ENCODE data around the gene PAPLN. TPM values are rescaled to one million over a fixed set of nuclear protein-coding genes. Genes with fewer than 3 reads are reported as not detected.

Gene PAPLN
- total RNA-seq, 1 donor from 2014 or later, result 4.1 TPM

DNA sequence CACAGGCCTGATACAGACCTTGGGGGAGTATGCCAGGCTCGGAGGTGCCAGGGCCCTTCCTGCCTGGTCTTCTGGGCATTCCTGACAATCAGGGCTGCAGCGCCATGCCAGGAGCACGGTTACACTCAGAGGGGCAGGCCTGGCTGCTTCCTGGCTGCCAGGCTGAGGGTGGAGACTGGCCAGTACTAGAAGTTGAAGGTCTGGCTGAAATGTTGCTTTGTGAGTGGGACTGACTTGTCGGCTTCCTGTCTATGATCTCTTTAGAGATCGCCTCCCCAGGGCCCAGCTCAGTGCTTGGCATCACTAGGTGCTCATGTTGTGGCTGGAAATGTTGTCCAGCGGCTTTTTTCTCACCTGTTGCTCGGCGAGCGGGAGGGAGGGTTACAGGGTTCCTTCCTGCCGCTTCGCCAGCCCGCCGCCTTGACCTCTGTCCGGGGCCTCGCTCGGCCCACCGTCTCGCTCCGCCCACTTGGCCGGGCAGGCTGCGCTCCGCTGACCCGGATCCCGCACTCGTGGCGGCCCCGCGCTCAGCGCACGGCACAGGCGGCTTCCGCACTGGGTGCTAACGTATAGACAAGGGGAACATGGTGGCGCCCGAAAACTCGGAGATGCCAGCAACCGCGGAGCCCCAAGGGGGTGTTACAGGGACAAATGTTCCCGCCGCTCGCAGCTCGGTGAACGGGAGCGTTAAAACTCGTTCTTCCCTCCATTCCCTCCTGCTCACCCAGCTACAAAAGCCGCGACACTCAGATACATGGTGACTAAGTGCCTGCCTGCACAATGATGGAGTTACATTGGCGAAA is 32.6 kb downstream of the PAPLN start:
- TF ChIP-seq, protein P1, sequence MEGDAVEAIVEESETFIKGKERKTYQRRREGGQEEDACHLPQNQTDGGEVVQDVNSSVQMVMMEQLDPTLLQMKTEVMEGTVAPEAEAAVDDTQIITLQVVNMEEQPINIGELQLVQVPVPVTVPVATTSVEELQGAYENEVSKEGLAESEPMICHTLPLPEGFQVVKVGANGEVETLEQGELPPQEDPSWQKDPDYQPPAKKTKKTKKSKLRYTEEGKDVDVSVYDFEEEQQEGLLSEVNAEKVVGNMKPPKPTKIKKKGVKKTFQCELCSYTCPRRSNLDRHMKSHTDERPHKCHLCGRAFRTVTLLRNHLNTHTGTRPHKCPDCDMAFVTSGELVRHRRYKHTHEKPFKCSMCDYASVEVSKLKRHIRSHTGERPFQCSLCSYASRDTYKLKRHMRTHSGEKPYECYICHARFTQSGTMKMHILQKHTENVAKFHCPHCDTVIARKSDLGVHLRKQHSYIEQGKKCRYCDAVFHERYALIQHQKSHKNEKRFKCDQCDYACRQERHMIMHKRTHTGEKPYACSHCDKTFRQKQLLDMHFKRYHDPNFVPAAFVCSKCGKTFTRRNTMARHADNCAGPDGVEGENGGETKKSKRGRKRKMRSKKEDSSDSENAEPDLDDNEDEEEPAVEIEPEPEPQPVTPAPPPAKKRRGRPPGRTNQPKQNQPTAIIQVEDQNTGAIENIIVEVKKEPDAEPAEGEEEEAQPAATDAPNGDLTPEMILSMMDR (conservative IDR thresholded peaks at IDR 0.05), result no peak
- no peaks in the 10 kb centered on the region for H3K36me3 Mint-ChIP-seq (ENCODE audit: low read depth)
- peaks cover 2% of the 10 kb centered on the region for H3K27me3 Mint-ChIP-seq (ENCODE audit: low read depth)
- H3K9me3 Mint-ChIP-seq, result no peaks in the 10 kb centered on the region
- H3K4me1 Mint-ChIP-seq, result peaks cover 15% of the 10 kb centered on the region
- peak; percentile 25 for DNase-seq (ENCODE audit: low read depth, low spot score)
- H3K27ac Mint-ChIP-seq (ENCODE audit: unreplicated experiment), result no peak overlapping the region
- peak overlapping the region; percentile 72 for H3K4me3 Mint-ChIP-seq

DNA sequence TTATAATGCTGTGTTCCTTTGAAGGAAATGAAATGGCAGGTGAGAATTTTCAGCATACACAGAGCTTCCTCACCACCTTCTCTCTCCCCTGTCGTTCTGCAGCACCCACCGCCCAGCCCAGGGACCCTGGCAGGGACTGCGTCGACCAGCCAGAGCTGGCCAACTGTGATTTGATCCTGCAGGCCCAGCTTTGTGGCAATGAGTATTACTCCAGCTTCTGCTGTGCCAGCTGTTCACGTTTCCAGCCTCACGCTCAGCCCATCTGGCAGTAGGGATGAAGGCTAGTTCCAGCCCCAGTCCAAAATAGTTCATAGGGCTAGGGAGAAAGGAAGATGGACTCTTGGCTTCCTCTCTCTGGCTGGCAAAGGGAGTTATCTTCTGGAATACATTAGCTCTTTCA is 35.1 kb downstream of the PAPLN start:
- H3K4me3 Mint-ChIP-seq, result no peak overlapping the region
- no peak overlapping the region for H3K27ac Mint-ChIP-seq (ENCODE audit: unreplicated experiment)
- H3K27me3 Mint-ChIP-seq (ENCODE audit: low read depth), result peaks cover 2% of the 10 kb centered on the region
- no peak for DNase-seq (ENCODE audit: low read depth, low spot score)
- no peaks in the 10 kb centered on the region for H3K9me3 Mint-ChIP-seq
- TF ChIP-seq, protein P1 (conservative IDR thresholded peaks at IDR 0.05), result no peak
- peaks cover 15% of the 10 kb centered on the region for H3K4me1 Mint-ChIP-seq
- no peaks in the 10 kb centered on the region for H3K36me3 Mint-ChIP-seq (ENCODE audit: low read depth)

DNA sequence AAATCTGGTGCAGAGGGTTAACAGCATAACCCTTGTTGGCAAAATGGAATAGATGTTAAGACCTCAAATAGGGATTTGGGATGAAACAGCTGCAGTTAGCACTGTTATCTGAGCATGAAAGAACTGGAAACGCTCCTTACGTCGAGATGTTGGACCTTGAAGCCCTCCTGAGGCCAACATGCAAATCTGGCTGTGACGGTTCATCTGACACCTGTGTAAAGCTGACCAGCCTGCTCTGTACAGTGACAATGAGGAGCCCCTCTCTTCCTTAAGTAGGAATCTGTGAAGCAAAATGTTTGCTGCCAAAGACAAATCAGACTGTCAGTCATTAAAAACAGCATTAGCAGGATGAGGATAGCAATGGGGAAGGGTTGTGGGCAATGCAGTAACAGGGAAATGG is 36.5 kb downstream of the PAPLN start:
- Mint-ChIP-seq H3K9me3 (no peaks in the 10 kb centered on the region), H3K36me3 (ENCODE audit: low read depth) (no peaks in the 10 kb centered on the region), H3K4me1 (peaks cover 15% of the 10 kb centered on the region), H3K4me3 (no peak overlapping the region), H3K27me3 (ENCODE audit: low read depth) (peaks cover 2% of the 10 kb centered on the region), H3K27ac (ENCODE audit: unreplicated experiment) (no peak overlapping the region)
- TF ChIP-seq, protein P1 (conservative IDR thresholded peaks at IDR 0.05), result no peak
- DNase-seq (ENCODE audit: low read depth, low spot score), result no peak

DNA sequence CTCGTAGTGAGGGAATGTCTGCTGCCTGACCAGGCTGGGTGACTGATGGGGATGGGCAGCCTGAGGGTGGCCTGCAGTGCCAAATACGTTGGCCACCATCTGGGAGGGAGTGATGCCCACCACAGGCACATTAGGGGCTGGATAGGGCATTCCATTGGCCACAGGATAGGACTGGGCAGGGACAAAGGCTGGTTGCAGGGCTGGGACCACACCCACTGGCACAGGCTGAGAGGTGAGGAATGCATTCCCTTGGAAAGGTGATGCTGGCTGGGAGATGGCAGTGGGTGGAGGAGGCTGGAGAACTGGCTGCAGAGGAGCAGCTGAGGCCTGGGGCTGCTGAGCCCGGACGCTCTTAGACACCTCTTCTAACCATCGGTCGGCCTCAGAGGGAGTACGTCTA is 39.5 kb downstream of the PAPLN start:
- H3K36me3 Mint-ChIP-seq (ENCODE audit: low read depth), result peaks cover 5% of the 10 kb centered on the region
- H3K4me3 Mint-ChIP-seq, result no peak overlapping the region
- no peaks in the 10 kb centered on the region for H3K9me3 Mint-ChIP-seq
- H3K4me1 Mint-ChIP-seq, result no peaks in the 10 kb centered on the region
- TF ChIP-seq, protein P1 (conservative IDR thresholded peaks at IDR 0.05), result no peak
- no peak overlapping the region for H3K27ac Mint-ChIP-seq (ENCODE audit: unreplicated experiment)
- H3K27me3 Mint-ChIP-seq (ENCODE audit: low read depth), result no peaks in the 10 kb centered on the region
- no peak for DNase-seq (ENCODE audit: low read depth, low spot score)

DNA sequence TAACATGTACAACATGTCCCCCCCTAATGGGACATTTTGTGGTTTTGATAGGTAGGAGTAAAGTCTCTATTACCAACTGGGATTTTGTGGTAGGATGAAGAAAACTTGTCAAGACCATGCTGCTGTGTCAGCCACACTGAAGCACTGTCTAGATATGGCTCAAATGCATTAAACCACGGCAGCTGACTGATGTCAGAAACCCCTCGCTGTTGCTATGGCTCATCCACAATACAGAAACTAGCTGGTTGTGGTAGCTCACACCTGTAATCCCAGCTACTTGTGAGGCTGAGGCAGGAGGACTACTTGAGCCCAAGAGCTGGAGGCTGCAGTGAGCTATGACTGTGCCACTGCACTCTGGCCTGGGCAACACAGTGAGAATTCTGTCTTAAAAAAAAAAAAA is 40.1 kb downstream of the PAPLN start:
- Mint-ChIP-seq H3K9me3 (no peaks in the 10 kb centered on the region), H3K27ac (ENCODE audit: unreplicated experiment) (no peak overlapping the region), H3K27me3 (ENCODE audit: low read depth) (no peaks in the 10 kb centered on the region), H3K4me1 (no peaks in the 10 kb centered on the region), H3K36me3 (ENCODE audit: low read depth) (peaks cover 5% of the 10 kb centered on the region), H3K4me3 (no peak overlapping the region)
- TF ChIP-seq, protein P1 (conservative IDR thresholded peaks at IDR 0.05), result no peak
- no peak for DNase-seq (ENCODE audit: low read depth, low spot score)
